ACHN (cell line): ENCODE data around the gene CIAO2B.

Experiments
- DNase-seq: peaks from one replicate; pipeline ENCODE4 v3.0.0-alpha.2; 2015
- in situ Hi-C: cut with HindIII; loops from 2 replicates; pipeline ENCODE4 v1.10.0; 2017; ENCODE audit warnings: low sequenced_read_pairs, low pct_ligation_motif_present, low pct_unique_long_range_greater_than_20kb

The CIAO2B gene

GRCh38 chr16:66910175-66910940 is 23.8 kb downstream of the CIAO2B start:
- no peak for DNase-seq
- in situ Hi-C loops, result no loop called here

- no peak for DNase-seq
- in situ Hi-C loops, result no loop called here
Measured at GRCh38 chr16:66908762-66909559, 25.2 kb downstream of the CIAO2B start.

- in situ Hi-C loops, result no loop called here
- DNase-seq, result no peak
Measured at GRCh38 chr16:66908116-66908515, 26.1 kb downstream of the CIAO2B start.

- no peak for DNase-seq
- in situ Hi-C loops, result no loop called here
Measured at GRCh38 chr16:66906916-66907836, 27.0 kb downstream of the CIAO2B start.

- in situ Hi-C loops, result no loop called here
- no peak for DNase-seq
Measured at GRCh38 chr16:66905633-66906539, 28.3 kb downstream of the CIAO2B start.

- no peak for DNase-seq
- in situ Hi-C loops, result no loop called here
Measured at GRCh38 chr16:66904846-66905632, 29.2 kb downstream of the CIAO2B start.

GRCh38 chr16:66904428-66904845 is 29.8 kb downstream of the CIAO2B start:
- no peak for DNase-seq
- in situ Hi-C loops, result no loop called here

GRCh38 chr16:66903544-66904427 is 30.4 kb downstream of the CIAO2B start:
- in situ Hi-C loops, result no loop called here

GRCh38 chr16:66902648-66903543 is 31.3 kb downstream of the CIAO2B start:
- in situ Hi-C loops, result no loop called here
- no peak for DNase-seq

More at GRCh38 chr16:66903544-66904427, 30.4 kb downstream of the CIAO2B start:
- DNase-seq, result no peak

GRCh38 chr16:66901626-66902025 is 32.6 kb downstream of the CIAO2B start:
- no peak for DNase-seq
- in situ Hi-C loops, result no loop called here

GRCh38 chr16:66900721-66901441 is 33.3 kb downstream of the CIAO2B start:
- in situ Hi-C loops, result no loop called here
- no peak for DNase-seq

- DNase-seq, result peak; percentile 90
- in situ Hi-C loops, result loop anchor here (5.0 kb wide), 1 partner anchor 37 kb away; the partner anchor contains the start of gene CES2
Measured at GRCh38 chr16:66899945-66900710, 34.1 kb downstream of the CIAO2B start.

GRCh38 chr16:66899310-66899944 is 34.8 kb downstream of the CIAO2B start:
- peak; percentile 43 for DNase-seq
- in situ Hi-C loops, result loop anchor here (5.0 kb wide), 1 partner anchor 38 kb away; the partner anchor contains the start of gene CES2
